ENCODE results near the gene HRAS. TPM values are rescaled to one million over a fixed set of nuclear protein-coding genes. Genes with fewer than 3 reads are reported as not detected.

Gene HRAS
- total and polyA plus RNA-seq, 8 donors = 10.4 to 130 (median 21.7) TPM

- ATAC-seq = no peak
- Histone ChIP-seq H3K36me3 (no peaks in the 10 kb centered on the region), H3K9me3 (no peaks in the 10 kb centered on the region), H3K27ac (no peak overlapping the region), H3K4me3 (peak overlapping the region in 1 of 4 donors; percentile 2), H3K27me3 (no peaks in the 10 kb centered on the region), H3K4me1 (peaks cover 0 to 13% (median 11%) of the 10 kb centered on the region in 3 donors)
- WGBS, 2 donors = 88 to 90% methylated on average over 18 of the region's 18 CpGs
- intact Hi-C loops (cut with DNase I) = no loop called here
- no peak for TF ChIP-seq CTCF (IDR thresholded peaks at IDR 0.05)
- peak in 2 of 6 donors; percentile 53 to 80 for DNase-seq
- FAIRE-seq = no peak
Measured at GRCh38 chr11:563066-563811, 27.9 kb upstream of the HRAS start.

GRCh38 chr11:562046-562645 lies 26.8 kb upstream of the HRAS start:
- H3K4me3 ChIP-seq = peak overlapping the region in 3 of 4 donors; percentile 94 to 98 (median 96)
- no peak for TF ChIP-seq CTCF (IDR thresholded peaks at IDR 0.05)
- intact Hi-C loops (cut with DNase I) = no loop called here
- WGBS, 2 donors = 84 to 88% methylated on average over 29 of the region's 29 CpGs
- FAIRE-seq (no peak), ATAC-seq (no peak), DNase-seq (peak in 3 of 6 donors; percentile 55 to 81 (median 58))
- no peaks in the 10 kb centered on the region for H3K9me3 ChIP-seq
- H3K4me1 ChIP-seq = peaks cover 0 to 11% (median 9%) of the 10 kb centered on the region in 3 donors
- no peaks in the 10 kb centered on the region for H3K27me3 ChIP-seq
- H3K27ac ChIP-seq = peak overlapping the region in 3 of 4 donors; percentile 84 to 97 (median 91)
- no peaks in the 10 kb centered on the region for H3K36me3 ChIP-seq

- DNase-seq (peak; percentile 80 to 92 (median 84)), FAIRE-seq (no peak), ATAC-seq (peak; percentile 56 to 76 (median 66))
- Histone ChIP-seq H3K4me1 (peaks cover 0 to 11% (median 9%) of the 10 kb centered on the region in 3 donors), H3K4me3 (peak overlapping the region; percentile 71 to 98 (median 95)), H3K27me3 (no peaks in the 10 kb centered on the region), H3K9me3 (no peaks in the 10 kb centered on the region), H3K27ac (peak overlapping the region; percentile 84 to 99 (median 94)), H3K36me3 (no peaks in the 10 kb centered on the region)
- 4 to 7% methylated on average over 46 to 67 of the region's 67 CpGs for WGBS, 2 donors
- TF ChIP-seq CTCF (IDR thresholded peaks at IDR 0.05) = no peak
- intact Hi-C loops (cut with DNase I) = no loop called here
Measured at GRCh38 chr11:561148-562003, 26.0 kb upstream of the HRAS start.

- ATAC-seq = peak; percentile 81 to 92 (median 88)
- WGBS, 2 donors = 1 to 2% methylated on average over 34 to 85 of the region's 95 CpGs
- Histone ChIP-seq H3K36me3 (no peaks in the 10 kb centered on the region), H3K4me1 (peaks cover 0 to 11% (median 9%) of the 10 kb centered on the region in 3 donors), H3K9me3 (no peaks in the 10 kb centered on the region), H3K27ac (peak within 1 kb of the TSS; percentile 91 to 99 (median 96)), H3K4me3 (peak within 1 kb of the TSS; percentile 71 to 98 (median 95)), H3K27me3 (no peaks in the 10 kb centered on the region)
- no peak for TF ChIP-seq CTCF (IDR thresholded peaks at IDR 0.05)
- intact Hi-C loops (cut with DNase I) = no loop called here
- FAIRE-seq = no peak
- peak; percentile 91 to 98 (median 96) for DNase-seq
Measured at GRCh38 chr11:560305-561147, 25.1 kb upstream of the HRAS start, which contains the start of the genes LMNTD2 and RASSF7. TSS of gene LMNTD2 (minus strand) at chr11:560738. CDS start at chr11:560716, 22 bp downstream. TSS of gene RASSF7 (plus strand) at chr11:560970. CDS start at chr11:561769, 799 bp downstream.

Data from pancreas (tissue), 10 donors.